Fibroblast of lung (primary cell): Measurements from ENCODE around the gene FLRT2. TPM values are rescaled to one million over a fixed set of nuclear protein-coding genes. Genes with fewer than 3 reads are reported as not detected.

Source experiments
- DNase-seq, 2 donors: peaks; one replicate each; pipeline versions ENCODE4 v3.0.0 to v3.0.0-alpha.2; 2010; ENCODE audit warnings: low read depth in 2 of 2
- H2AFZ ChIP-seq: 2 replicates; pipeline ENCODE4 v1.5.1; 2012; ENCODE audit warnings: low read length, control low read depth, inconsistent platforms
- H3K27ac ChIP-seq: 2 replicates; pipeline ENCODE4 v1.5.1; 2011; ENCODE audit warnings: low read length, control low read depth; ENCODE audit not compliant: insufficient read depth
- H3K27me3 ChIP-seq: 2 replicates; pipeline ENCODE4 v1.5.1; 2011; ENCODE audit warnings: mild to moderate bottlenecking, low read length; ENCODE audit not compliant: control insufficient read depth, insufficient read depth
- H3K36me3 ChIP-seq: 2 replicates; pipeline ENCODE4 v1.5.1; 2011; ENCODE audit warnings: low read length; ENCODE audit not compliant: control insufficient read depth, insufficient read depth
- H3K4me1 ChIP-seq: 2 replicates; pipeline ENCODE4 v1.5.1; 2011; ENCODE audit warnings: low read length; ENCODE audit not compliant: control insufficient read depth, insufficient read depth; ENCODE audit errors: extremely low read depth
- H3K4me2 ChIP-seq: 2 replicates; pipeline ENCODE4 v1.5.1; 2011; ENCODE audit warnings: low read length, control low read depth; ENCODE audit not compliant: insufficient read depth; ENCODE audit errors: extremely low read depth
- H3K4me3 ChIP-seq, 4 experiments: fragments of 200-600 bp in 1 of 4; sonication (generic) in 1 of 4; replicated peaks in 1 of 4; 2 replicates each; pipeline ENCODE4 v1.5.1; 2011 to 2016; ENCODE audit warnings: low read length in 4 of 4, low read depth in 3 of 4, mild to moderate bottlenecking in 3 of 4, control low read depth in 2 of 4, inconsistent platforms in 1 of 4, mixed read lengths in 1 of 4; ENCODE audit not compliant: insufficient read depth in 1 of 4; ENCODE audit errors: control extremely low read depth in 1 of 4
- H3K79me2 ChIP-seq: 2 replicates; pipeline ENCODE4 v1.5.1; 2012; ENCODE audit warnings: mild to moderate bottlenecking, low read length, inconsistent platforms; ENCODE audit not compliant: control insufficient read depth, insufficient read depth
- H3K9ac ChIP-seq: 2 replicates; pipeline ENCODE4 v1.5.1; 2011; ENCODE audit warnings: mild to moderate bottlenecking, low read length, control low read depth; ENCODE audit not compliant: insufficient read depth
- H3K9me3 ChIP-seq: 2 replicates; pipeline ENCODE4 v1.5.1; 2012; ENCODE audit warnings: low read depth, low read length; ENCODE audit not compliant: control insufficient read depth, insufficient read depth
- H4K20me1 ChIP-seq: 2 replicates; pipeline ENCODE4 v1.5.1; 2011; ENCODE audit warnings: low read length; ENCODE audit not compliant: control insufficient read depth, insufficient read depth; ENCODE audit errors: extremely low read depth
- CTCF ChIP-seq, 2 donors: IDR thresholded peaks in 1 of 2; conservative IDR thresholded peaks in 1 of 2; 1 replicate in 1 of 2; 2 replicates in 1 of 2; pipeline ENCODE4 v1.5.1; 2011 to 2012; ENCODE audit warnings: low read length in 2 of 2, control low read depth in 1 of 2, inconsistent platforms in 1 of 2, low read depth in 1 of 2, mild to moderate bottlenecking in 1 of 2
- EZH2 ChIP-seq: IDR thresholded peaks from 2 replicates; pipeline ENCODE4 v1.5.1; 2012; ENCODE audit warnings: low read length, control low read depth, mild to moderate bottlenecking; ENCODE audit errors: missing control alignments
- polyA plus RNA-seq, 2 donors: library from polyadenylated mRNA; depleted of rRNA in 1 of 2; stranded (reverse) in 1 of 2; unstranded in 1 of 2; fragments of >200 nt; gene quantifications; 2 replicates each; pipeline ENCODE4 v1.2.1, GENCODE V29; 2011 to 2012; ENCODE audit warnings: missing spikeins in 1 of 2
- total RNA-seq: library from RNA; depleted of rRNA; stranded (reverse); fragments of >200 nt; gene quantifications from 2 replicates; pipeline ENCODE4 v1.2.1, GENCODE V29; 2014

The FLRT2 gene
- total and polyA plus RNA-seq, 2 donors (not counting 1 experiment from before 2014, with no cell fraction given) = 4.6 to 14.5 TPM

- Histone ChIP-seq H3K79me2 (no peaks in the 10 kb centered on the region), H3K4me2 (no peak overlapping the region), H3K9me3 (no peaks in the 10 kb centered on the region), H3K27me3 (no peaks in the 10 kb centered on the region), H4K20me1 (no peaks in the 10 kb centered on the region), H3K4me1 (peaks cover 5% of the 10 kb centered on the region), H2AFZ (no peak overlapping the region), H3K4me3 (no peak overlapping the region), H3K9ac (no peak overlapping the region), H3K27ac (no peak overlapping the region), H3K36me3 (no peaks in the 10 kb centered on the region)
- no peak for DNase-seq
- TF ChIP-seq EZH2 (no peak), CTCF (conservative IDR thresholded peaks at IDR 0.05 in 1 of 2, IDR thresholded peaks at IDR 0.05 in 1 of 2; ENCODE audit: low read depth in 1 of 2, low read length in 2 of 2) (no peak)
Observed at GRCh38 chr14:85519661-85520305, 10.2 kb upstream of the FLRT2 start.

GRCh38 chr14:85520581-85520980, 9.4 kb upstream of the FLRT2 start:
- no peaks in the 10 kb centered on the region for H4K20me1 ChIP-seq
- H3K27me3 ChIP-seq = no peaks in the 10 kb centered on the region
- no peaks in the 10 kb centered on the region for H3K9me3 ChIP-seq
- H2AFZ ChIP-seq = no peak overlapping the region
- H3K4me2 ChIP-seq = no peak overlapping the region
- TF ChIP-seq EZH2 (no peak), CTCF (conservative IDR thresholded peaks at IDR 0.05 in 1 of 2, IDR thresholded peaks at IDR 0.05 in 1 of 2; ENCODE audit: low read depth in 1 of 2, low read length in 2 of 2) (no peak)
- H3K79me2 ChIP-seq = no peaks in the 10 kb centered on the region
- DNase-seq = no peak
- H3K36me3 ChIP-seq = no peaks in the 10 kb centered on the region
- peaks cover 5% of the 10 kb centered on the region for H3K4me1 ChIP-seq
- no peak overlapping the region for H3K27ac ChIP-seq
- no peak overlapping the region for H3K9ac ChIP-seq
- H3K4me3 ChIP-seq = no peak overlapping the region

GRCh38 chr14:85523624-85524023, 6.3 kb upstream of the FLRT2 start:
- Histone ChIP-seq H3K4me1 (peaks cover 6% of the 10 kb centered on the region), H3K9ac (no peak overlapping the region), H4K20me1 (no peaks in the 10 kb centered on the region), H3K4me2 (no peak overlapping the region), H3K4me3 (no peak overlapping the region), H3K36me3 (no peaks in the 10 kb centered on the region), H3K79me2 (no peaks in the 10 kb centered on the region), H2AFZ (no peak overlapping the region), H3K27ac (no peak overlapping the region), H3K27me3 (no peaks in the 10 kb centered on the region), H3K9me3 (no peaks in the 10 kb centered on the region)
- no peak for DNase-seq
- TF ChIP-seq CTCF (conservative IDR thresholded peaks at IDR 0.05 in 1 of 2, IDR thresholded peaks at IDR 0.05 in 1 of 2; ENCODE audit: low read depth in 1 of 2, low read length in 2 of 2) (no peak), EZH2 (no peak)
